K562 (cell line): ENCODE measurements around the gene P2RY8. TPM values are rescaled to one million over a fixed set of nuclear protein-coding genes. Genes with fewer than 3 reads are reported as not detected.

Source experiments
- ATAC-seq: fragments of 200-7000 bp; cut with Tn5 transposase; 3 replicates; pipeline ENCODE4 v1.9.1; 2020; ENCODE audit warnings: moderate library complexity
- BruUV-seq: library from RNA; stranded (reverse); fragments of 400-500 nt; replicated peaks from 2 replicates; lab custom pipeline; 2021; lab: Mats Ljungman, UMichigan
- CTCF ChIA-PET: fragments of 300-600 bp; formaldehyde crosslinking; extraction: SDS; loops from one replicate; lab custom pipeline; 2021; ENCODE audit warnings: low intra/inter-chr PET ratio; lab: Yijun Ruan, JAX
- POLR2A ChIA-PET: fragments of 300-600, 350-650 bp; sonication (Branson Sonifier 250); formaldehyde crosslinking; extraction: SDS; loops from one replicate; lab custom pipeline; 2021; ENCODE audit warnings: antibody characterized with exemption, inconsistent platforms; lab: Yijun Ruan, JAX
- DNase-seq, 4 experiments: peaks; one replicate each; pipeline versions ENCODE4 v3.0.0 to v3.0.0-alpha.2; 2011 to 2018; ENCODE audit warnings: low spot score in 3 of 4, mixed read lengths in 3 of 4; ENCODE audit errors: extremely low read depth in 1 of 4
- FAIRE-seq: peaks from 2 replicates; lab custom pipeline; 2011; peaks lifted over from hg19 to GRCh38; lab: Jason Lieb, UNC
- H2AFZ ChIP-seq: 2 replicates; pipeline ENCODE4 v1.6.0; 2011; ENCODE audit warnings: low read depth, low read length, control low read depth, inconsistent platforms
- H3K27ac ChIP-seq: fragments of 200-600 bp; 3 replicates; pipeline ENCODE4 v1.8.0; 2011; ENCODE audit warnings: low read depth, mild to moderate bottlenecking, control low read depth, inconsistent platforms, low read length, moderate library complexity, mixed read lengths; ENCODE audit errors: extremely low read depth
- H3K27me3 ChIP-seq, 2 experiments: fragments of 300-600 bp in 1 of 2; 2 replicates in 1 of 2; 3 replicates in 1 of 2; pipeline versions ENCODE4 v1.6.0 to v1.8.0; 2011; ENCODE audit warnings: inconsistent platforms in 2 of 2, low read length in 2 of 2, mild to moderate bottlenecking in 1 of 2, mixed read lengths in 1 of 2, moderate library complexity in 1 of 2; ENCODE audit not compliant: control insufficient read depth in 2 of 2, insufficient read depth in 2 of 2
- H3K36me3 ChIP-seq: fragments of 300-600 bp; 3 replicates; pipeline ENCODE4 v1.8.0; 2011; ENCODE audit warnings: mild to moderate bottlenecking, low read length, inconsistent platforms; ENCODE audit not compliant: control insufficient read depth, insufficient read depth
- H3K4me1 ChIP-seq, 2 experiments: fragments of 200-600 bp in 1 of 2; replicated peaks in 1 of 2; 2 replicates in 1 of 2; 3 replicates in 1 of 2; pipeline versions ENCODE4 v1.5.1 to v1.8.0; 2011; ENCODE audit warnings: inconsistent platforms in 2 of 2, low read length in 2 of 2, mild to moderate bottlenecking in 1 of 2, mixed read lengths in 1 of 2, moderate library complexity in 1 of 2; ENCODE audit not compliant: control insufficient read depth in 2 of 2, insufficient read depth in 2 of 2
- H3K4me2 ChIP-seq: 2 replicates; pipeline ENCODE4 v1.6.1; 2011; ENCODE audit warnings: low read length, control low read depth, inconsistent platforms, mixed read lengths; ENCODE audit not compliant: insufficient read depth
- H3K4me3 ChIP-seq: fragments of 200-600 bp; sonication (generic), shearing (Covaris generic); 2 replicates; pipeline ENCODE4 v1.5.1; 2016; ENCODE audit warnings: control low read depth, inconsistent platforms
- H3K79me2 ChIP-seq: fragments of 200-600 bp; 3 replicates; pipeline ENCODE4 v1.8.0; 2011; ENCODE audit warnings: low read length, inconsistent platforms; ENCODE audit not compliant: control insufficient read depth, insufficient read depth
- H3K9ac ChIP-seq, 2 experiments: 2 replicates each; pipeline versions ENCODE4 v1.6.0 to v1.6.1; 2011; ENCODE audit warnings: low read depth in 2 of 2, low read length in 2 of 2, control low read depth in 1 of 2, inconsistent platforms in 1 of 2, mild to moderate bottlenecking in 1 of 2, mixed read lengths in 1 of 2; ENCODE audit not compliant: insufficient read depth in 1 of 2
- H3K9me1 ChIP-seq: one replicate; pipeline ENCODE4 v1.6.0; 2011; ENCODE audit warnings: inconsistent platforms, mild to moderate bottlenecking, low read length, moderate library complexity; ENCODE audit not compliant: control insufficient read depth, insufficient read depth
- H3K9me3 ChIP-seq: replicated peaks from 2 replicates; pipeline ENCODE4 v1.5.1; 2011; ENCODE audit warnings: low read depth, low read length, inconsistent platforms; ENCODE audit not compliant: control insufficient read depth, insufficient read depth
- H4K20me1 ChIP-seq: replicated peaks from 2 replicates; pipeline ENCODE4 v1.6.1; 2011; ENCODE audit warnings: low read length, inconsistent platforms, mixed read lengths; ENCODE audit not compliant: control insufficient read depth, insufficient read depth
- ATF6 ChIP-seq: sonication (generic); formaldehyde crosslinking; IDR thresholded peaks from 2 replicates; pipeline ENCODE4 v1.4.0; 2020; ENCODE audit warnings: mild to moderate bottlenecking, missing genetic modification reagents
- CEBPG ChIP-seq, 3 experiments: fragments of 200-800 bp in 1 of 3; sonication (Bioruptor generic) in 1 of 3; sonication (generic) in 1 of 3; formaldehyde crosslinking in 1 of 3; IDR thresholded peaks in 2 of 3; conservative IDR thresholded peaks in 1 of 3; 2 replicates each; pipeline versions ENCODE4 v1.6.1 to v1.8.0; 2016 to 2022; ENCODE audit warnings: missing compliant biosample characterization in 2 of 3, missing genetic modification characterization in 2 of 3, mild to moderate bottlenecking in 1 of 3, missing genetic modification reagents in 1 of 3
- CREBBP ChIP-seq: IDR thresholded peaks from one replicate; pipeline ENCODE4 v1.6.1; 2012; ENCODE audit warnings: low read depth, mild to moderate bottlenecking, control low read depth, inconsistent platforms, low read length
- GTF2F1 ChIP-seq: IDR thresholded peaks from 2 replicates; pipeline ENCODE4 v1.6.1; 2011; ENCODE audit warnings: low read depth, low read length, improper control_type of control experiment
- HNRNPL ChIP-seq: fragments of 200-400 bp; formaldehyde crosslinking; IDR thresholded peaks from 2 replicates; pipeline ENCODE4 v1.6.1; 2017; ENCODE audit warnings: low read depth, mild to moderate bottlenecking, low read length
- PRMT5 ChIP-seq: sonication (generic); formaldehyde crosslinking; IDR thresholded peaks from 2 replicates; pipeline ENCODE4 v1.5.0; 2020; ENCODE audit warnings: missing genetic modification reagents
- SFPQ ChIP-seq: fragments of 200-400 bp; formaldehyde crosslinking; IDR thresholded peaks from 2 replicates; pipeline ENCODE4 v1.6.1; 2017; ENCODE audit warnings: mild to moderate bottlenecking, low read depth, low read length, moderate library complexity
- TAF9B ChIP-seq: fragments of 450-650 bp; IDR thresholded peaks from 2 replicates; pipeline ENCODE4 v1.6.1; 2018; ENCODE audit warnings: mild to moderate bottlenecking; ENCODE audit not compliant: partially characterized antibody
- TSHZ1 ChIP-seq: fragments of 250-450 bp; sonication (Bioruptor Pico); IDR thresholded peaks from 2 replicates; pipeline ENCODE4 v1.4.0; 2020; ENCODE audit warnings: mild to moderate bottlenecking, moderate library complexity
- ZC3H11A ChIP-seq: IDR thresholded peaks from 2 replicates; pipeline ENCODE4 v1.6.1; 2012; ENCODE audit warnings: low read depth, low read length, improper control_type of control experiment
- ZNF324 ChIP-seq: fragments of 250-450 bp; sonication (Bioruptor Pico); IDR thresholded peaks from 2 replicates; pipeline ENCODE4 v1.4.0; 2020; ENCODE audit warnings: mild to moderate bottlenecking
- ZNF445 ChIP-seq: fragments of 250-450 bp; sonication (Bioruptor Pico); IDR thresholded peaks from 2 replicates; pipeline ENCODE4 v1.4.0; 2020; ENCODE audit warnings: low read depth, mild to moderate bottlenecking, moderate library complexity
- in situ Hi-C: fragments of 300-500 bp; cut with MboI; formaldehyde crosslinking; loops from 4 replicates; pipeline ENCODE4 v1.15.0; 2018; ENCODE audit warnings: inconsistent platforms, mixed read lengths
- intact Hi-C: fragments of 100-400 bp; cut with micrococcal nuclease; formaldehyde crosslinking; loops from 2 replicates; pipeline ENCODE4 v1.14.2; 2022
- polyA plus RNA-seq, 8 experiments: library from polyadenylated mRNA; depleted of rRNA in 4 of 8; stranded (reverse) in 5 of 8; unstranded in 3 of 8; fragments of >200 nt; fragmentation: Nextera tagmentation in 2 of 8; fragmentation: Illumina TruSeq in 1 of 8; extraction: Ambion mirVana in 2 of 8; extraction: Trizol in 1 of 8; gene quantifications; 2 replicates each; pipeline versions ENCODE4 v1.2.1 to v1.2.3, GENCODE V29; 2011 to 2014; ENCODE audit warnings: inconsistent platforms in 1 of 8, missing spikeins in 1 of 8
- total RNA-seq, 7 experiments: library from RNA; depleted of rRNA in 6 of 7; stranded (reverse); fragments of >200 nt in 6 of 7; fragmentation: Illumina TruSeq in 2 of 7; extraction: Trizol in 2 of 7; gene quantifications; 2 replicates each; pipeline versions ENCODE4 v1.2.1 to v1.2.3, GENCODE V29; 2011 to 2021; ENCODE audit warnings: low replicate concordance in 1 of 7
- TF ChIP-seq, protein P1 (sequence below): fragments of 250-450 bp; sonication (Bioruptor Pico); IDR thresholded peaks from 2 replicates; pipeline ENCODE4 v1.8.0; 2022; ENCODE audit warnings: inconsistent platforms

P2RY8 gene
- total and polyA plus RNA-seq, 9 of the 15 experiments (the other 6 are each of a cell fraction or from before 2014, with no cell fraction given), result 0.04 to 0.69 (median 0.08) TPM; not detected in 3

DNA sequence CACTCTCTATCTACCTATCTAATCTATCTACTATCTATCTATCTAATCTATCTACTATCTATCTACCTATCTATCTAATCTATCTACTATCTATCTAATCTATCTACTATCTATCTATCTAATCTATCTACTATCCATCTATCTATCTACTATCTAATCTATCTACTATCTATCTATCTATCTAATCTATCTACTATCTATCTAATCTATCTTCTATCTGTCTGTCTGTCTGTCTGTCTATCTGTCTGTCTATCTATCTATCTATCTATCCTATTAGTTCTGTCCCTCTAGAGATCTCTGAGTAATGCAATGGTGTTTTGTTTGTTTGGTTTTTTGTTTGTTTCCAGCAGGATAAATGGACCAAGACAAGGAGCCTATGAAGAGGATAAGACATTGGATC, 74.9 kb downstream of the P2RY8 start:
- ChIA-PET POLR2A (no interaction called here), CTCF (no interaction called here)
- H3K9ac ChIP-seq, result no peak overlapping the region
- H3K36me3 ChIP-seq, result no peaks in the 10 kb centered on the region
- intact Hi-C loops, result no loop called here
- no peaks in the 10 kb centered on the region; a peak in 3 of 5 replicates for H3K4me1 ChIP-seq
- FAIRE-seq (no peak), ATAC-seq (no peak), DNase-seq (no peak)
- H4K20me1 ChIP-seq, result no peaks in the 10 kb centered on the region
- no peaks in the 10 kb centered on the region; the same call in 1 of the 2 replicates for H3K9me3 ChIP-seq
- in situ Hi-C loops, result loop anchor here (10.0 to 25.0 kb wide), 2 partner anchors 113 to 1150 kb away; no protein-coding TSS in a partner anchor
- no TSS peak for BruUV-seq
- H3K9me1 ChIP-seq, result no peaks in the 10 kb centered on the region
- H3K79me2 ChIP-seq, result no peaks in the 10 kb centered on the region
- H3K4me3 ChIP-seq, result no peak overlapping the region
- H3K27me3 ChIP-seq, result peaks cover 0 to 9% of the 10 kb centered on the region in 2 experiments; a peak in 2 of 5 replicates
- no peak overlapping the region for H3K27ac ChIP-seq
- no peak overlapping the region for H3K4me2 ChIP-seq
- no peak overlapping the region for H2AFZ ChIP-seq
- TF ChIP-seq, protein P1, sequence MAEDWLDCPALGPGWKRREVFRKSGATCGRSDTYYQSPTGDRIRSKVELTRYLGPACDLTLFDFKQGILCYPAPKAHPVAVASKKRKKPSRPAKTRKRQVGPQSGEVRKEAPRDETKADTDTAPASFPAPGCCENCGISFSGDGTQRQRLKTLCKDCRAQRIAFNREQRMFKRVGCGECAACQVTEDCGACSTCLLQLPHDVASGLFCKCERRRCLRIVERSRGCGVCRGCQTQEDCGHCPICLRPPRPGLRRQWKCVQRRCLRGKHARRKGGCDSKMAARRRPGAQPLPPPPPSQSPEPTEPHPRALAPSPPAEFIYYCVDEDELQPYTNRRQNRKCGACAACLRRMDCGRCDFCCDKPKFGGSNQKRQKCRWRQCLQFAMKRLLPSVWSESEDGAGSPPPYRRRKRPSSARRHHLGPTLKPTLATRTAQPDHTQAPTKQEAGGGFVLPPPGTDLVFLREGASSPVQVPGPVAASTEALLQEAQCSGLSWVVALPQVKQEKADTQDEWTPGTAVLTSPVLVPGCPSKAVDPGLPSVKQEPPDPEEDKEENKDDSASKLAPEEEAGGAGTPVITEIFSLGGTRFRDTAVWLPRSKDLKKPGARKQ (CRISPR knock-in tag), result no peak
- TF ChIP-seq ZNF324 (CRISPR knock-in tag), result no peak
- TF ChIP-seq TSHZ1 (CRISPR knock-in tag), result no peak
- TF ChIP-seq CEBPG (CRISPR knock-in tag; IDR thresholded peaks at IDR 0.05), result no peak
- no peak for TF ChIP-seq CEBPG (tag; conservative IDR thresholded peaks at IDR 0.05 in 1 of 2, IDR thresholded peaks at IDR 0.05 in 1 of 2)
- no peak for TF ChIP-seq ATF6 (CRISPR knock-in tag)
- TF ChIP-seq GTF2F1, result no peak
- no peak for TF ChIP-seq PRMT5 (CRISPR knock-in tag)
- no peak for TF ChIP-seq SFPQ
- TF ChIP-seq ZC3H11A, result peak; percentile 78; the same call in 1 of the 2 replicates
- TF ChIP-seq TAF9B, result no peak
- TF ChIP-seq ZNF445 (CRISPR knock-in tag), result no peak
- TF ChIP-seq CREBBP, result peak; percentile 94
- TF ChIP-seq HNRNPL, result no peak
